Retina (tissue), 1 donor: Measurements from ENCODE around the gene LRRC2.
"Not testable (repeated sequence)": the region's sequence is repeated elsewhere in the genome, so short reads cannot be mapped to it uniquely, and the experiment has no call there.

Source experiments
- DNase-seq: peaks from one replicate; pipeline ENCODE4 v3.0.0-alpha.2; 2016

Gene LRRC2

DNA sequence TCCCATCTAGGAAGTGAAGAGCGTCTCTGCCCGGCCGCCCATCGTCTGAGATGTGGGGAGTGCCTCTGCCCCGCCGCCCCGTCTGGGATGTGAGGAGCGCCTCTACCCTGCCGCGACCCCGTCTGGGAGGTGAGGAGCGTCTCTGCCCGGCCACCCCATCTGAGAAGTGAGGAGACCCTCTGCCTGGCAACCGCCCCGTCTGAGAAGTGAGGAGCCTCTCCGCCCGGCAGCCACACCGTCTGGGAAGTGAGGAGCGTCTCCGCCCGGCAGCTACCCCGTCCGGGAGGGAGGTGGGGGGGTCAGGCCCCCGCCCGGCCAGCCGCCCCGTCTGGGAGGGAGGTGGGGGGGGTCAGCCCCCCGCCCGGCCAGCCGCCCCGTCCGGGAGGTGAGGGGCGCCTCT, 71.6 kb downstream of the LRRC2 start:
- not testable (repeated sequence) for DNase-seq

DNA sequence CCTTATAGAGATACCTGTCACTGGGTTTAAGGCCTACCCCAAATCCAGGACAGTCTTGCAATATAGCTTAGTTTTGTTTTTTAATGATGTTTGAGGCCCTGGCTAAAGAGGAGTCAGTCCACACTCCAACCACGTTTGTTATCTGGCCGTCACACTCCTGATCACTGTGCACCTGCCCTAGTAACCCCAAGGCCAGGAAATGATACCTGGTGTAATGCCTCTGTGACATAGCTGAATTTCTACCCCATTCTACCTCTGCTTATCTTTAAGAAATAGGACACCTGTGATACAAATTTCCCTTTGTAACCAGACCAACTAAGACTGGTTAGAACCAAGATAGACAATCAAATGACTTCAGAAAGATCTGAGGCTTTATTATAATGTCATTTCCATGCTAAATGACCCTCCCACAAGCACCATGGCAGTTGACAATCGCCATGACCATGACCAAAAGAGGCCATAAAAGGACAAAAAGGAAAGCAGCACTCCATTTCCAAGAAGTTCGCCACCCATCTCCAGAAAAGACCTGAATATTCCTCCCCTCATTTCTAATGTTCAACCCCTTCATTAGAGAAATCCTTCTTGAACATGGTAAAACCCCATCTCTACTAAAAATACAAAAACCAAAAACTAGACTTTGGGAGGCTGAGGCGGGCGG, 73.1 kb downstream of the LRRC2 start:
- DNase-seq: no peak

DNA sequence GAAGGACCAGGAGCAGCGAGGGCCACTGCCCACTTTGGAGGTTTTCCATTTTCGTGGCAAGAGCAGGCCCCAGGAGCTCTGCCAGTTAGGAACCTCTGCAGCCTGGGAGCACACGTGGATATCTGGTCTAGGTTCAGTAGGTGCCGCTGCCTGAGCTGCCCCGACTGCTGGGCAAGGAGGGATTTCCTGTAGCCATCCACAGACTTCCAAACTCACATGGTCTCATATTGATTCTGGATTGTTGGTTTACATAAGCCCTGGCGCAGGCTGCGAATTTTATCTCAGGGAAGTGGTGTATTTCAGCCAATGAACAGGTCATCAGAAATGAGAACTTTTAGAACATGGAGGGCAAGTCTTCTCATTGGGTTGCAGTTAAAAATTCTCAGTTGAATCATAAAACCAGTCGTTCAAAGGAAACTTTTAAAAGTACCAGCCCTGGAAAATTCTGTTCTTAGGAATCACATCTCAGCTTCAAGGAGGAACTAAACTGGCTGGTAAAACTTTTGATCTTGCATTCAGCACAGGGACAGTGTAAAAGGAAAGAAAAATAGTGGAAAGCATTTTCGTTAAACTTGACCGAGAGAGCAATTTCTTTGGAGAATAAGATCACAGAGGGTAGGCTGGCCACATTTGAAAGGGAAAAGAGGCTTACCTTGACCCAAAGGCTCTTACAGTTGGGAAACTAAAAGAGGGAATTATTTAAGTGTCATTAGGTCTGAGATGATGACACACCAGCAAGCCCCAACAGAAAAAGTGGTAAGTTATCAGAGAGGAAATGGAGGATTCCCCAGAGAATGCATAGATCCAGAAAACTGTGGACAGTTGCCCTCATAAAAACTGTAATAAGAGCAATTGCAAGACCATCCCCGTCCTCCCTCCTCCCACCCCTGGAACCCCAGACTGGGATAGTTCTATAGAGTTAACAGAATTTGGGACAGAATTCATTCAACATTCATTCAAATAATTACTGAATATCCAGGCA, 74.7 kb downstream of the LRRC2 start:
- DNase-seq: no peak

DNA sequence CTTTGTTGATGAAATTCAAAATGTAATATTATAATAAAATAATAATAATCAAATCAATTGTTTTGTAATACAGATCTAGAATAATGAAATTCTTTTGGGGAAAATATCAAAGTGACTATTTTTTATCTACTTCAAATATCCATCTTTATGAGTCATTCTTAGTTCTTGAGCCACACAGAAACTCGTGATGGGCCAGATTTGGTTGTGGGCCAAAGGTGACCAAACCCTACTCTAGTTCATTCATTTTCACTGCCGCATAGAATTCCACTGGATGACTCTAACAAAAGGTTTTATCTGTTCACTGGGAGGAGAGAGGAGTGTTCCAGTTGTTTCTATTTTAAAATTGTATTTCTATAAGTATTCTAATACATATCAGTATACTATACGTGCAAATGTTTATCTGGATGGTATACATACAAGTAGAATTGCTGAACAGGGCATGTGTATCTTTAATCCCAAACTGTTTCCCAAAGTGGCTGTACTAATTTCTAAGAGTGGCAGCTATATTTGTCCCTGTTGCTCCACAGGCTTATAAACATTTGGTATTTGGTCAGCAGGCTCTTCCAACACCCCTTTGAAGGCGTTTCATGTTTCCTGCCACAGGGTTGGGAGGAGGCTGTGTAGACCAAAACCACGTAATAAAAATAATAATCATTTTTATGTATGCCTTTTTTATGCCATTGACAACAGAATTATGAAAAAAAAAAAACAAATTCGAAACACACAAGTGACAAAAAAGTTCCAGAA, 75.6 kb downstream of the LRRC2 start:
- no peak for DNase-seq

DNA sequence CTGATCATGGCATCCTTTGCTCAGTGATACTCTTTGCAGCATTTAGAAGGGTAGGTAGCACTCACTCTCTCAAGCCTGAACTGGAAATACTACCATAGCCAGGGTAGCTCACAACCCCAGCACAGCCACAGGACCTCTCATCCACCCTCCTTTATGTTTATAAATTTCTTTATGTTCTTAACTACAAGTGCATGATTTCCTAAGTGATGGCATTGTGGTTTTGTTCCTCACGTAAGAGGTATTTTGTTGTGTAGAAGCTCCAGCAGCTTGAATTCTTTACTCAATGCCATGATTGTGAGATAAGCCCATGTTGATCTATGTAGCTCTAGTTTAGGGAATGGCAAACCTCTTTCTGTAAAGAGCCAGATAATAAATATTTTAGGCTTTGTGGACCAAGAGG, 76.2 kb downstream of the LRRC2 start:
- no peak for DNase-seq

DNA sequence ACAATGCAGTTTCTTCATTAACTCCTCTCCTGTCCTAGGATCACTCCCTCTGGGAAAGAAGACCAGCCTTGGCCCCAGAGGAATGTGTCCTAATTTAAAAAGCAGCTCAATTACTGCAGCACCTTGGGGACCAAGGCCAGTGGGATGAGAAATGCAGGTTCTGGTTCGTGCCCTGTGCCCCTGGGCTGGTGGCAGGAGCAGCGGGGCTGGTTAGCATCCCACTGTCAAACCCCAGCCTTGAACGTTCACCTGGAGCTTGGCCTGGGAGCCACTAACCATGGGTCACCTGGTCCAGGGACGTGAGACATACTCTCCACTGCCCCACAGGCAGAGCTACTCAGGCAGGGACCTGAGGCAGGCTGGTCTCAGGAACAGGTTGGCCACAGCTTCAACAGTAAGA, 76.7 kb downstream of the LRRC2 start:
- DNase-seq: no peak

DNA sequence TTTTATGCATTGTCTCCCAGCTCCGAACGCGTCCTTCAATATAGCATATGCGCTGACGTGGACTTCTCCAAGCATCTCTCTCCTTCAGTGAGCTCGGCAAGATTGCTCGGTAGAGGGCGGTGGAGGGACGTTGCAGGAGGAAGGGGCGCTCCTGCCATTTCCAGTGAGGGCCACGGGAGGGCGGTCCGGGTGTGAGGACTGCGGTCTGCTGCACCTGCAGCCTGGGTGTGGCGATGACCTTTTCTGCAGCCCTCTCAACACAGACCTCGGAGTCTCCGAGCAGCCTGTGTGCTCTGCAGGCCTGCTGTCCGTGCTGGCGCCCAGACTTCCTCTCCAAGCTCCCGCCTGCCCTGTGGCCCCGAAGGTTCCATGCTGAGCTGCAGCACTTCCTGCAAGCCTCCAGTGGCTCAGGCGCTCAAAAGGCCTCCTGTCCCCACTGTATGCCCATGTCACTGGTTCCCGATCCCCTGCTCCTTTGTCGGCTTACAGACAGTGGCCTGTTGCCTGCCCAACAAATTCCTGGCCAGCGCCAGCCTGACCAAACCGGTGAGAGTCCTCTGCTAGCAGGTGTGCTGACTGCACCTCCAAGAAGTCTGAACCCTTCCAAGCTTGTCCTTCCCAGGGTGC, 77.3 kb downstream of the LRRC2 start:
- peak; percentile 91 for DNase-seq

DNA sequence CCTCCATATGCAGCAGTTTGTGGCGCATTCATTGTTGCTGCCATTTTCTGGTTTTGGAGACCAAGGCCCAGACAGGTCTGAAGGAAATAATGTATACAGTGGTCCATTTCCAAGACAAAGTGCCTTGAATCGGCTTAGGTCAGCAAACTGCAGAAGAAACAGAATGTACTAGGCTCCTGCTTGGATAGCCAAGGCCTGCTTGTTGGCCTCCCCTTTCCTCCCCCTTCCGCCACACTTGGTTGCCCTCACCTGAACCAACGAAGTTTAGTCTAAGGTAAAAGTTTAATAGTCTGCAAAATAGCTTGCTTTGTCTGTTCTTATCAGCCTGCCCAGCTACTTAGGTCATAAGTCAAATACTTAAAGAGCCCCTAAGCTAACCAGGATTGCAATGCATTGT, 80.3 kb downstream of the LRRC2 start:
- DNase-seq: no peak

DNA sequence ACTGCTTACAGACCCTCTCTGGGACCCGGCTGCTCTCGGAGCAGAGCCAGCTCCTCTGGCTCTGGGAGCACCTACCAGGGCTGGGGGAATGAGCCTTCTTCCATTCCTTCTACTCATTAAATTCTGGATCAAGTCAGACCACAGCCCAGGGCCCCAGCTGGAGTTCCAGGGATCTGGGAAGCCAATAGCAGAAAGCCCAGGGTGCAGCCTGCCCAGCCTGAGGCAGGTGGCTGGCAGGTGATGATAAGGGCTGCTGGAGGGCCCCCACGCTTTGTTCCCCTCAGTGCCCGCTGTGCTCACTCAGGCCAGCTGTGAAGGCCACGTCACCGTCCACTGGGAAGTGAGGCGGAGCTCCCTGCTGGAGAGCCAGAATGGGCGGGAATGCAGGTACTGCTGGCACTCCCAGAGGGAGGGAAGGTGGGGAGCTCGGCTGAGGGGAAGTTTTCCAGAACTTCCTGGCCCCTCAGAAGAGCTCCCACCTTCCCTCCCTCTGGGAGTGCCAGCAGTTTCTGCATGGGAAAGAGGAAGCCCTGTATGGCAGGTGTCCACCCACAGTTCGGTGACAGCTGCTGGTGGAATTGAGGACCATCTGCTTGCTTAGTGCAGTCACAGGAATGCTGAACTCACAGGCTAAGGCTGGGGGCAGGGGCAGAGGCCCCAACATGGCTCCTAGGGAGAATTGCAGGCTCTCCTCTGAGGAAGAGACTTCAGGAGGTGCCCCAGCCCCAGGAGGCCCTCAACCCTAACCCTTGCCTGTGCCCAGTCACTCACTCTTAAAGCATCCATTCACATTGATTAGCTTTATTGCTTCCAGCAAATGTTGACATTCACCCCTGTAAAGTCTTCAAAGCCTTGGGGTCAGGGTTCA, 81.0 kb downstream of the LRRC2 start:
- peak; percentile 53 for DNase-seq

DNA sequence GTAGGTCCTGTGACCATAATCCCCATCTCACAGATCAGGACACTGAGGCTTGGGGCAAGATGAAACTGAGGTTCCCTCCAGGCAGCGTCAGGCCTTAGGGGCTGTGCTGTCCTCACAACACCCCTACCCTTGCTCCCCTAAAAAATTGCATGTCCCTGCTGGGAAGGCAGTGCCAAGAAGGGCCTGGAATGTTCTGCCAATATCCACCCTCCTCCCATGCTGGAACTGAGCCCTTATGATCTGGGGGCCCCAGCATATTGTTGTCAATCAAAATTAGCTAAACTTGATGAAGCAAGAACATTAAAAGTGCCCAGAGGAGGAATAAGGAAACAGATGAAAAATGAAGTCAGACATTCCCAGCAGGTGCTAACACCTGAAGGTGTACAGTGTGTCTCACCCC, 81.7 kb downstream of the LRRC2 start:
- DNase-seq: no peak

DNA sequence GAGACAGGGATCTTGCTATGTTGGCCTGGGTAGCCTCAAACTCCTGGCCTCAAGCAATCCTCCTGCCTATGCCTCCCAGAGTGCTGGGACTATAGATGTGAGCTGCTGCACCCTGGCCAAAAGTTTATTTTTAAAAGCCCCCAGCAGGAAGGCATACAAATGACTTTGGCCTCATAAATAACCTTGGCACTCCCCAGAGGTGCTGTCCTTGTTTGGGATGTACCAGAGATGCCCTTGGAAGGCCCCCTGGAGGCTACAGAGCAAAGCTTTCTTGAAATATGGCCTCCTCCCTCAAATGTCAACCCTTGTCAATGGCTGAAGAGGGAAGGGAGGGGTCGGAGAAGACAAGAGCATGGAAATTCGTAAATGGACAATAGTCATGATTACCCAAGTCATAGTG, 82.3 kb downstream of the LRRC2 start:
- no peak for DNase-seq

DNA sequence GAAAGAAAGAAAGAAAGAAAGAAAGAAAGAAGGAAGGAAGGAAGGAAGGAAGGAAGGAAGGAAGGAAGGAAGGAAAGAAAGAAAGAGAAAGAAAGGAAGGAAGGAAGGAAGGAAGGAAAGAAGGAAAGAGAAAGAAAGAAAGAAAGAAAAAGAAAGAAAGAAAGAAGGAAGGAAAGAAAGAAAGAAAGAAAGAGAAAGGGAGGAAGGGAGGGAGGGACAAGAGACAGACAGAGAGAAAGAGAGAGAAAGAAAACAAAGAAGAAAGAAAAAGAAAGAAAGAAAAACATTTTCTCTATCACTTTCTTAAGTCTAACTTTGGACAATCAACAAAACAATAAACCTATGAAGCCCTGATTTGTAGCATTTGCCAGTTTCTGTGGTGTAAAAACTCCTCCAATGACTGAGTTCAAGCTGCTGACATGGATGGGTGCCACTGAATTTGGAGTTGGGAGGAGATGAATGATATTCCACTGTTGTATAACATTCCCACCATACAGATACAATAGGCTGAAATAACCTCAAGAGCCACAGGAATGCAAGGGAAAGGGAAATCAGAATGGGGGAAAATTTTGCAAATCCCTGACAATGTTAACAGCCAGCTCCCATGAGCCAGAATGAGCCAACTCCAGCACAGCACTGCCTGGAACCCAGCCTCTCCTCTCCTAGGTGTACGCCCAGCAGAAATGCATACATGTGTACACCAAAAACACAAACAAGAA, 83.3 kb downstream of the LRRC2 start:
- DNase-seq: no peak

DNA sequence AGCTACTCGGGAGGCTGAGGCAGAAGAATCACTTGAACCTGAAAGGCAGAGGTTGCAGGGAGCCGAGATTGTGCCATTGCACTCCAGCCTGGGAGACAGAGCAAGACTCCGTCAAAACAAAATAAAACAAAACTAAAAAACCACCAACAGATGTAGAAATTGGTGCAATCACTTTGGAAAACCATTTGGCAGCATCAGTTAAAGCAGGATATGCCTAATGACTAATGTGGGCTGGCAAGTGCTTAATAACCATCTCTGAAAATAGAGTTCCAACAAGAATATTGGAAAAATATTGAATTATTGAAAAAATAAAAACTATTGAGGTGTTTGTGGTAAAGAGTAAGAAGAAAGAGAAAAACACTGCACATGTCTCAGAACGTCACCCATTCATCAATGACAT, 84.5 kb downstream of the LRRC2 start:
- DNase-seq: no peak

DNA sequence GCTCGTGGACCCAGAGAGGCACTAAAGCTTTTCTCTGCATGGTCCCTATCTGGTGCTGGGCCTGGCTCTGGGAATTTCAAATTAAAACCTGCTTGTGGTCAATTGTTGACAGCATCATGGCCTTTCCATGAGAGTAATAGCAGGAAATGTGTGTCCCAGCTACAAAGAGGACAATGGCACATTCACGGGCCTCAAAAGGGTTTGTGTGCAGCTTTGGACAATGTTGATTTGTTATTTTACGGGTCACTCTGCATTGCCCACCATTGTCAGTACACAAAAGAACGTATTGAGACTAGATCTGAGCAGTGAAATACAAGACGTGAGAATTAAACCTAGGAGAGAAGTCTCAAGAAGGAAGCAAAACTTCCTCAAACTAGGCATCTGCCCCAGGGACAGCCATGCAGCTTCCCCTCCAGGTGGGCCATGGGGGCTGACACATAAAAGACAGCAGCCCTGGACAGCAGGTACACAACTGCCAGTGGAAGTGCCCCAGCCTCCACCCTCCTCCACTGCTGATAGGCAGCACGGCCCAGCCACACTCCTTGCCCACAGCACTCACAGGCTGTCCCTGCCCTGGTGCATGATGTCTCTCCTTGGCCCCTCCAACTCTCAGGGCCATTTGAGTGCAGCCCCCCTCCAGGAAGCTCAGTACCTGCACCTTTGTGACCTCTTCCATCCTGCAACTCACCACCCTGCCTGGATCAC, 85.5 kb downstream of the LRRC2 start:
- peak; percentile 41 for DNase-seq

DNA sequence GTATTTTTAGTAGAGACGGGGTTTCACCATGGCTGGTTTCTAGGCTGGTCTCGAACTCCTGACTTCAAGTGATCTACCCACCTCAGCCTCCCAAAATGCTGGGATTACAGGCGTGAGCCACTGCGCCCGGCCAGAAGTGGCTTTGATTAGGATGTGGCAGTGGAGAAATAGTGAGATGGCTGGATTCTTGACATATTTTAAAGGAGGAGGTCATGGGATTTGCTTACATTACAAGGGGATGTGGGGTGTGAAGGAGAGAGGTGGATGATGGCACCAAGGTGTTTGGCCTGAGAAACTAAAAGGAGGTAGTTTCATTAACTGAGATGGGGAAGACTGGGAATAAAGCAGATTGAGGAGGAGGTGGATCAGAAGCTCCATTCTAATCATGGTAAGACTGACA, 86.4 kb downstream of the LRRC2 start:
- no peak for DNase-seq

DNA sequence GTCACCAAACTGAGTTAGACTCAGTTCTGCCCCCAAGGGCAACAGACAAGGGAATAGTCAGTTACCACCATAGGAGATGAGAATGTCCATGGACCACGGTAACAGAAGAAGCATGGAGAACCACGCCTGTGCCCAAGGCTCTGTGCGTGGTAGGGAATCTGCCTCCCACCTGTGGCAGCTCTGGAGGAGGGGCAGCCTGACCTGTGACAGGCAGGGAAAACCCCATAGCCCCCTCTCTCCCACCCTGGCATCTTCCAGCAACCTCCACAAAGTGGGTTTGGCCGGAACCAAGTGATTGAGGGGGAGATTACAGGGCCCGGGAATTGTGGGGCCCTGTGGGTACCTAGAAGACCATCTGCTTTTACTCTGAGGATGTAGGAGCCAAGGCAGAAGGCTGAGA, 87.1 kb downstream of the LRRC2 start:
- DNase-seq: no peak

DNA sequence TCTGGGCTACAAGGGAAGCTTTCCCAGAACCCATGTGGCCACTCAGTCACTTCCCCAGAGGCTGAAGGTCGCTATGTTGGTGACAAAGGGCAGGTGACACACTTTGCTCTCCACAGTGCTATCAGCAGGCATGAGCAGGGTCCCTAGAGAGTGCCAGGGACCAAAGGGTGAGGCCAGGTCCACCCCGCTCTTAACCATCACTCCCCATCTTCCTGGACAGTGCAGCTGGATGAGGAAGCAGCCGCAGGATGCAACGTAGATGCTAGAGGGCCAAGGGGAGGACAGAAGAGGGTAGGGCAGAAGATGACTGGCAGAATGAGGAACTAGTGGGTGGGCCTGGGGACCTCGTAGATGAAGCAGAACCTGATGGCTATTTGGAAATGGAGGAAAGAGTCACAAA, 87.8 kb downstream of the LRRC2 start:
- no peak for DNase-seq

DNA sequence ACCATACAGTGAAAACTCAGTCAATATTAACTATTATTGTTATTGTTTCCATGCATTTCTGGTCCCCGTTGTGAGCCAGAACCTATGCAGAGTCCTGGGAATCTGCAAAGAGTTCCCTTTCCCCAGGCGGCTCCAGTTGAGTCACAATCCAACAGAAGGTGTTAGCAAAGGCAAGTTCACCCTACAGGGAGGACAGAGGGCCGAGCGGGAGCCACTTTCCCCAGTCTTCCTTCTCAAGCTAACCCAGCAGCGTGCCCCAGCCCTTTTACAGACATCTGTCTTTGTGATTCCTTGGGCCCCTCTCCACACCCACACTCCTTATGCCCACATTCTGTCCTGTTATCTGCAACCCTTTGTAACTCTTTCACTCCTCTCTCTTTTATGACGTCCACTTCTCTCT, 88.3 kb downstream of the LRRC2 start:
- no peak for DNase-seq

DNA sequence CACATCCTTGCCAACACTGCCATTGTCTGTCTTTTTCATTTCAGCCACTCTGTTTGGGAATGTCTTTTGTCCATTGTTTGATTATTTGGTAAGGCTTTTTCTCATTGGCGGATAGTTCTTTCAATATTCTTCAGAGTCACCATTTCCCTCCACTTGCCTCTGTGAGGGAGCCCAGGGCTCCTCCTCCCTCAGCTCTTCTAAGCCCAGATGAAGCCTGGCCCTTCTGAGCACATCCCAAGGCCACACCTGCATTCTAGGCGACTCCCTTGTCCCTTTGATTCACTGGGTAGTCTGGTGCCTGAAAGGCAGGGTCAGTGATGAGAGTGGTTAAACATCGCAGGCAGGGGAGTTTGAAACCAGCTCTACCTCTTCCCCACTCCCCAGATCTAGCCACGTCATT, 89.0 kb downstream of the LRRC2 start:
- DNase-seq: no peak

DNA sequence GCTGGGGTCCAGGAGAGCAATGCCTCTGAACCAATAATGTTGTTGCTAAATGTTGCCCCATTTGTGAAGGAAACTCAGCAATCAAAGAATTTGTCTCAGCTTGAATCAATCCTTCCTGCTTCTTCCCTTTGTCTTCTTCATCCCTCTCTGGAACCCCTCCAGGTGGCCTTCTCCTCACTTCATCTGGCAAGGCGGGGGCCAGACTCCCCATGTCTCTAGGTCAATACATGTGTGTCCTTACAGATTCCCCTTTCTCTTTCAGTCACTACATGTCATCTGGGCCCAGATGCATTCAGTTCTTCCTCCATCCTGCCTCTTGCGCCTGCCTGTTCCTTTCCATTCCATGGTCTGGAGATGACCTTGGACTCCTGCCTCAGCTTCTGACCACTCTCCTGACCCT, 93.4 kb downstream of the LRRC2 start:
- DNase-seq: no peak
